Neural progenitor cell (in vitro differentiated cells): ENCODE measurements around the gene TEX9. TPM values are rescaled to one million over a fixed set of nuclear protein-coding genes. Genes with fewer than 3 reads are reported as not detected.

Experiments
- DNase-seq: peaks from one replicate; pipeline ENCODE4 v3.0.0-alpha.2; 2016; ENCODE audit warnings: low spot score
- H2AFZ ChIP-seq: fragments of 200-600 bp; sonication (generic); replicated peaks from 2 replicates; pipeline ENCODE4 v1.6.1; 2016; ENCODE audit warnings: antibody characterized with exemption
- H3F3A ChIP-seq: fragments of 200-600 bp; sonication (generic); 2 replicates; pipeline ENCODE4 v1.6.1; 2016; ENCODE audit warnings: antibody characterized with exemption, low read depth
- H3K27ac ChIP-seq: fragments of 200-600 bp; sonication (generic); 2 replicates; pipeline ENCODE4 v1.5.1; 2016; ENCODE audit warnings: mild to moderate bottlenecking
- H3K27me3 ChIP-seq: fragments of 200-600 bp; sonication (generic); 2 replicates; pipeline ENCODE4 v1.6.1; 2016; ENCODE audit warnings: mild to moderate bottlenecking, moderate library complexity
- H3K36me3 ChIP-seq: fragments of 200-600 bp; sonication (generic); 2 replicates; pipeline ENCODE4 v1.5.1; 2016
- H3K4me1 ChIP-seq: fragments of 200-600 bp; sonication (generic); 2 replicates; pipeline ENCODE4 v1.6.1; 2016; ENCODE audit warnings: mixed run types
- H3K4me2 ChIP-seq: fragments of 200-600 bp; sonication (generic); 2 replicates; pipeline ENCODE4 v1.6.1; 2016
- H3K4me3 ChIP-seq: fragments of 200-600 bp; sonication (generic); 2 replicates; pipeline ENCODE4 v1.5.1; 2016
- H3K79me2 ChIP-seq: fragments of 200-600 bp; sonication (generic); 2 replicates; pipeline ENCODE4 v1.6.1; 2016; ENCODE audit warnings: low read depth
- H3K9ac ChIP-seq: fragments of 200-600 bp; sonication (generic); 2 replicates; pipeline ENCODE4 v1.6.1; 2016
- H3K9me3 ChIP-seq: fragments of 200-600 bp; sonication (generic); 2 replicates; pipeline ENCODE4 v1.5.1; 2016; ENCODE audit warnings: low read depth
- H4K20me1 ChIP-seq: fragments of 200-600 bp; sonication (generic); 2 replicates; pipeline ENCODE4 v1.6.1; 2016; ENCODE audit warnings: low read depth
- H3K27ac Mint-ChIP-seq: 3 replicates; pipeline ENCODE4 v1.8.0; 2021; ENCODE audit warnings: mixed read lengths
- H3K27me3 Mint-ChIP-seq: 2 replicates; pipeline ENCODE4 v1.8.0; 2022; ENCODE audit warnings: low read depth, mild to moderate bottlenecking, inconsistent platforms, moderate library complexity, mixed read lengths; ENCODE audit not compliant: insufficient read depth
- H3K36me3 Mint-ChIP-seq: 3 replicates; pipeline ENCODE4 v1.8.0; 2021; ENCODE audit warnings: mixed read lengths
- H3K4me1 Mint-ChIP-seq: 3 replicates; pipeline ENCODE4 v1.8.0; 2021; ENCODE audit warnings: mixed read lengths
- H3K4me3 Mint-ChIP-seq: 3 replicates; pipeline ENCODE4 v1.8.0; 2021; ENCODE audit warnings: mild to moderate bottlenecking, moderate library complexity, mixed read lengths
- H3K9me3 Mint-ChIP-seq: 3 replicates; pipeline ENCODE4 v1.8.0; 2020; ENCODE audit warnings: mixed read lengths
- CTCF ChIP-seq: fragments of 200-600 bp; sonication (generic); IDR thresholded peaks from 2 replicates; pipeline ENCODE4 v1.5.1; 2017; ENCODE audit warnings: antibody characterized with exemption, mild to moderate bottlenecking
- EZH2 ChIP-seq: fragments of 200-600 bp; sonication (generic); IDR thresholded peaks from 2 replicates; pipeline ENCODE4 v1.6.1; 2017; ENCODE audit warnings: antibody characterized with exemption, mild to moderate bottlenecking, moderate library complexity
- EZH2phosphoT487 ChIP-seq: fragments of 200-600 bp; sonication (generic); IDR thresholded peaks from 2 replicates; pipeline ENCODE4 v1.6.1; 2017; ENCODE audit warnings: antibody characterized with exemption
- total RNA-seq: library from RNA; depleted of rRNA; stranded (reverse); fragments of >200 nt; gene quantifications from 2 replicates; pipeline ENCODE4 v1.2.3, GENCODE V29; 2015; ENCODE audit warnings: low replicate concordance

Gene TEX9
- total RNA-seq, 1 donor from 2014 or later, result 8.1 TPM

GRCh38 chr15:56322444-56322843, 42.8 kb upstream of the TEX9 start:
- Mint-ChIP-seq H3K9me3 (no peaks in the 10 kb centered on the region), H3K27ac (no peak overlapping the region), H3K36me3 (no peaks in the 10 kb centered on the region), H3K4me3 (no peak overlapping the region), H3K4me1 (no peaks in the 10 kb centered on the region), H3K27me3 (peaks cover under 1% of the 10 kb centered on the region)
- Histone ChIP-seq H3K4me3 (no peak overlapping the region), H3K9me3 (peaks cover 3% of the 10 kb centered on the region), H3K4me2 (no peak overlapping the region), H3F3A (no peaks in the 10 kb centered on the region), H3K4me1 (no peaks in the 10 kb centered on the region), H3K79me2 (no peaks in the 10 kb centered on the region), H3K36me3 (no peaks in the 10 kb centered on the region), H2AFZ (no peak overlapping the region), H3K9ac (no peak overlapping the region), H3K27me3 (no peaks in the 10 kb centered on the region), H3K27ac (no peak overlapping the region), H4K20me1 (no peaks in the 10 kb centered on the region)
- DNase-seq, result no peak
- TF ChIP-seq EZH2phosphoT487 (no peak), EZH2 (no peak), CTCF (no peak)

- DNase-seq, result no peak
- Histone ChIP-seq H2AFZ (no peak overlapping the region), H3K4me1 (no peaks in the 10 kb centered on the region), H4K20me1 (no peaks in the 10 kb centered on the region), H3K27ac (no peak overlapping the region), H3K9ac (no peak overlapping the region), H3K36me3 (no peaks in the 10 kb centered on the region), H3K9me3 (no peaks in the 10 kb centered on the region), H3K4me2 (no peak overlapping the region), H3F3A (no peaks in the 10 kb centered on the region), H3K79me2 (no peaks in the 10 kb centered on the region), H3K27me3 (no peaks in the 10 kb centered on the region), H3K4me3 (no peak overlapping the region)
- H3K4me1 Mint-ChIP-seq, result no peaks in the 10 kb centered on the region
- H3K27ac Mint-ChIP-seq, result no peak overlapping the region
- H3K27me3 Mint-ChIP-seq, result peaks cover 2% of the 10 kb centered on the region
- TF ChIP-seq CTCF (no peak), EZH2phosphoT487 (no peak), EZH2 (no peak)
- no peaks in the 10 kb centered on the region for H3K36me3 Mint-ChIP-seq
- no peaks in the 10 kb centered on the region for H3K9me3 Mint-ChIP-seq
- no peak overlapping the region for H3K4me3 Mint-ChIP-seq
These were observed 41.8 kb upstream of the TEX9 start for GRCh38 chr15:56323435-56323834.

- Histone ChIP-seq H3K4me2 (no peak overlapping the region), H3K4me1 (no peaks in the 10 kb centered on the region), H3K36me3 (no peaks in the 10 kb centered on the region), H3K9ac (no peak overlapping the region), H3K9me3 (no peaks in the 10 kb centered on the region), H2AFZ (no peak overlapping the region), H3K79me2 (no peaks in the 10 kb centered on the region), H3F3A (no peaks in the 10 kb centered on the region), H3K27me3 (no peaks in the 10 kb centered on the region), H3K27ac (no peak overlapping the region), H3K4me3 (no peak overlapping the region), H4K20me1 (no peaks in the 10 kb centered on the region)
- no peaks in the 10 kb centered on the region for H3K4me1 Mint-ChIP-seq
- no peaks in the 10 kb centered on the region for H3K9me3 Mint-ChIP-seq
- H3K27me3 Mint-ChIP-seq, result peaks cover 2% of the 10 kb centered on the region
- no peak overlapping the region for H3K4me3 Mint-ChIP-seq
- no peak for DNase-seq
- no peak overlapping the region for H3K27ac Mint-ChIP-seq
- TF ChIP-seq CTCF, result no peak
- no peak for TF ChIP-seq EZH2
- TF ChIP-seq EZH2phosphoT487, result no peak
- no peaks in the 10 kb centered on the region for H3K36me3 Mint-ChIP-seq
These were observed 40.0 kb upstream of the TEX9 start for GRCh38 chr15:56325186-56325585.
